Measurements from ENCODE around the gene IMMP2L.
"Not testable (repeated sequence)": the region's sequence is repeated elsewhere in the genome, so short reads cannot be mapped to it uniquely, and the experiment has no call there.

Gene IMMP2L

GRCh38 chr7:111324776-111325175, 237.5 kb downstream of the IMMP2L start:
- DNase-seq: no peak

GRCh38 chr7:111324228-111324627, 238.1 kb downstream of the IMMP2L start:
- DNase-seq: no peak

- DNase-seq: not testable (repeated sequence)
These were observed 238.6 kb downstream of the IMMP2L start for GRCh38 chr7:111323670-111324069.

GRCh38 chr7:111320133-111320532, 242.2 kb downstream of the IMMP2L start:
- no peak for DNase-seq

- DNase-seq: no peak
These were observed 249.3 kb downstream of the IMMP2L start for GRCh38 chr7:111312966-111313365.

- DNase-seq: no peak
These were observed 253.6 kb downstream of the IMMP2L start for GRCh38 chr7:111308691-111309090.

GRCh38 chr7:111301891-111302290, 260.4 kb downstream of the IMMP2L start:
- DNase-seq: no peak

- DNase-seq: no peak
These were observed 267.8 kb downstream of the IMMP2L start for GRCh38 chr7:111294494-111294893.

- DNase-seq: no peak
These were observed 270.2 kb downstream of the IMMP2L start for GRCh38 chr7:111292026-111292470.

GRCh38 chr7:111290982-111291381, 271.3 kb downstream of the IMMP2L start:
- DNase-seq: no peak

- DNase-seq: no peak
These were observed 271.9 kb downstream of the IMMP2L start for GRCh38 chr7:111290419-111290818.

- DNase-seq: not testable (repeated sequence)
These were observed 273.9 kb downstream of the IMMP2L start for GRCh38 chr7:111288441-111288840.

- no peak for DNase-seq
These were observed 279.7 kb downstream of the IMMP2L start for GRCh38 chr7:111282626-111283025.

- DNase-seq: no peak
These were observed 287.4 kb downstream of the IMMP2L start for GRCh38 chr7:111274857-111275256.

- DNase-seq: no peak
These were observed 290.2 kb downstream of the IMMP2L start for GRCh38 chr7:111272092-111272491.

- DNase-seq: not testable (repeated sequence)
These were observed 291.5 kb downstream of the IMMP2L start for GRCh38 chr7:111270794-111271193.

- DNase-seq: no peak
These were observed 293.4 kb downstream of the IMMP2L start for GRCh38 chr7:111268941-111269340.

GRCh38 chr7:111266613-111267012, 295.7 kb downstream of the IMMP2L start:
- DNase-seq: no peak

GRCh38 chr7:111265394-111265793, 296.9 kb downstream of the IMMP2L start:
- DNase-seq: no peak

GRCh38 chr7:111264981-111265380, 297.3 kb downstream of the IMMP2L start:
- no peak for DNase-seq

GRCh38 chr7:111264111-111264868, 298.0 kb downstream of the IMMP2L start:
- no peak for DNase-seq

GRCh38 chr7:111262293-111263116, 299.8 kb downstream of the IMMP2L start:
- no peak for DNase-seq

GRCh38 chr7:111261496-111261895, 300.8 kb downstream of the IMMP2L start:
- no peak for DNase-seq

- DNase-seq: no peak
These were observed 302.3 kb downstream of the IMMP2L start for GRCh38 chr7:111259991-111260390.

All from activated CD4-positive, alpha-beta T cell treated with anti-CD3 and anti-CD28 coated beads, Interleukin-2, Interleukin-6, amounts not matched to agents 100 ng/mL and 50 ng/mL, durations not matched to agents 16 hours and 8 hours (primary cell).